ENCODE data around the gene ACVRL1.

GRCh38 chr12:51905471-51906429 is 1.6 kb upstream of the ACVRL1 start:
- TF ChIP-seq CTCF (optimal IDR thresholded peaks at IDR 0.05 in 1 of 3, IDR thresholded peaks at IDR 0.05 in 1 of 3, conservative IDR thresholded peaks at IDR 0.05 in 1 of 3; ENCODE audit: extremely low read depth in 1 of 3, insufficient read depth in 2 of 3, low read length in 3 of 3), result no peak
- TF ChIP-seq EZH2 (IDR thresholded peaks at IDR 0.05; ENCODE audit: low read length), result no peak

Data from keratinocyte (primary cell).